HG03175 (cell line): ENCODE measurements around the gene MTCL1.
A peak's percentile ranks its signal among the peaks of the same experiment; 100 is the strongest.

Source experiments
- ATAC-seq: cut with Tn5 transposase; IDR thresholded peaks from one replicate; pipeline ENCODE4 v1.9.1; 2021; ENCODE audit warnings: mild to moderate bottlenecking, moderate library complexity; ENCODE audit not compliant: unreplicated experiment

The MTCL1 gene

DNA sequence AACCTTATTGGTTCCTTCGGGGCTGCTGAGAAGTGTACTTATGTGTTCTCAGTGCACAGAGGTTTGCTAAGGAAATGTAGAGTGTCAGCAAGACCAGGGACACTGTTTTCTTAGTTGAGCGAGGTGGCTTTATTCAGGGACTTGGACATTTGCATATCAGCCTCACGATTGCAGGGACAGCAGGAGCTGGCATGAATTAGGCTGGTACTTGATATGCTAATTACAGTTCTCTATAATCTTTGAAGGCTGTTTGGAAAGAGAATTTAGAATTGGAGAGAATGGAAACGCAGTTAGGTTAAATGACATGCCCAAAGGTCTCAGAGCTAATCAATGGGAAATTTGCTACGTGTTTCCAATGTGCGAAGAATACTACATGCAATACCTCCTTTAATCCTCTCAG is 18.7 kb upstream of the MTCL1 start:
- no peak for ATAC-seq

DNA sequence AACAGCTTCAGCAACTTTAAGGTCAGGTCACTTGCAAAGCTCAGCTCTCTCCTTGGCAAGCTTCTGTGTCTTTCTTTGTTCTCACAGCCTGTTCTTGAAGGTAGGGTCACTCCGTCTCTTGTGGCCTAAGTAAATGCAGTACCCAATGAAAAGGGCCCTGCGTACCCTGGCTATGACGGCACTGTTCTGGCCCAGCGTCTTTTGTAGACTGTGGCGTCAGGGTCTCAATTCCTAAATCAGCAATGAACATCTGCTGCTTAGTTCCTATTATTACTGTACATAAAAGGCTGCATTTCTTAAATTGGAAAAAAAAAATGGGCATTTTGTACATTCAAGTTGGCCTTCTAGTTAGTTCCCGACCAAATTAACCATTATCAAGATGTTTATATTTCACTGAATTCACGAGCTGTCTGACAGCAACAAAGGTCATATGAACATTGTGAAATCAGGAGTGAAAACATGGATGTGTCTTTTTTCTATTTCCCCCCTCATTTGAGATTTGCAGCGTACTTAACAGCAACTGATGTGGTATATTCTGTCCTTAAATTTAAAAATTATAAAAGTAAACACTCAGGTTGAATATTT is 17.0 kb upstream of the MTCL1 start:
- ATAC-seq, result no peak

DNA sequence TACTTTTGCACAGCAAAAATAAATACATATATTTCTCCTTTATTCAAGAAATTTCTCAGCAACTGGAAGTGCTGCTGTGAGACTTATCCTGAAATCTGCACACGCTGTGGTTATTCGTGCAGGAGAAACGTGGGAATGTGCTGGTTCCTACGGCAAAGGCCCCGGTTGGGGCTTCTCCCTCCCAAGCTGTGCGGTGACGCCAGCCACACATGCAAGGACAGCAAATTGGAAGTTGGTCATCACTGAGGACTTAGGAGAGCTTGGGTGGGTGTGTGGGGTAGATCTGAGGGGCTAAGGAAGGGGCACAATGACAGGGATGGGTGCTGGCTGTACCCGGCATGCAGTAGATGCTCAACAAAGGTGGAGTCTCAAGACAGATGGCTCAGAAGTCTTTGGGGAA is 16.5 kb upstream of the MTCL1 start:
- no peak for ATAC-seq

DNA sequence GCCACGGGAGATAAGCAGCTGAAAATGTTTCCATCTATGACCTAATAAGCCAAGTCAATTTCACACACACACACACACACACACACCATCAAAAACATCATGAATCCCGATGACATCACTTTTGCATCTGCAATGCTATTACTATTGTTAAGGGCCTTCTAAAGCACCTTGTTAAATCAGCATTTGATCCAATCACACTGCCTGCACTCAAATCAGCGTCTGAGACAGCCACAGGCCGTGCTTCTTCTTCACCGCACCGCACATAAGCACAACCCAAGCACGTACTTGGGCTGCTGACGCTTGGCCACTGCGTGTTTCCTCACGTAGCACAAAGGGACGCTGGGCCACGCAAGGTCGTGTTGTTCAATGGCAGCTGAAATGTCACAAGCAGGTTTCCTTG is 15.8 kb upstream of the MTCL1 start:
- ATAC-seq, result no peak

DNA sequence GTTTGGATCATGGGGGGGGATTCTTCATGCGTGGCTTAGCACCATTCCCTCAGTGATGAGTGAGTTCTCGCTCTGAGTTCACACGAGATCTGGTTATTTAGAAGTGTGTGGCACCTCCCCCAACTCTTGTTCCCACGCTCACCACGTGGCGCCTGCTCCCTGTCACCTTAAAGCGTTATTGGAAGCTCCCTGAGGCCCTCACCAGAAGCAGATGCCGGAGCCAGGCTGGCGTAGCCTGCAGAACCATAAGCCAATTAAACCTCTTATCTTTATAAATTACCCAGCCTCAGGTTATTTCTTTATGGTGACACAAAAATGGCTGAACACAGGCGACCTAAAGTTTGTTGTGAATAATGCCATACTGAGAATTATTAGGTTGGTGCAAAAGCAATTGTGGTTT is 10.5 kb upstream of the MTCL1 start:
- ATAC-seq, result no peak

DNA sequence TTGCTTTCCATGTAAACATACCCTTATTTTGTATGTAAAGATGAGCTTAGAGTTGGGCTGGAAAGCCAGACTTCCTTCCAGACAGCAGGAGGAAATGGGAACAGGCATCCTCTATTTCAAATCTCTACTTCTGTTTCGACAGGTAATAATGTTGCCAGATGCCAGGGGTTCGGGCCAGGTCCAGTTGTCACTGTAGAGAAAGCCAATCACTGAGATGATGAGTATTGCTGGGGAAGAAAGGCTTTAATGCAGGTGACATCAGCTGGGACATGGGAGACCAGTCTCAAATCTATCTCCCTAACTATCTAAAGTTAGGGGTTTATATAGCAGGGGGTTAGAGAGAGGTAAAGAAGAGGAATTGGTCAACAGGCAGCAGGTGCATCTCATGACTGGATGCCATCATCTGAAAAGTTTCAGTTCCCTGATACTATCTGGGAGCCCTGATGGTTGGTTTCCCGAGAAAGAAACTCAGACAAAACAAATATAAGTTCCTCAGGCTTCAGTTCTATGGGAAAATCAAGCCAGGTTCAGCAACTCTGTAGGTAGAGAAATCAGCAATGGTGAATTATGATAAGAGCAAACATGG is 9.3 kb upstream of the MTCL1 start:
- ATAC-seq, result peak; percentile 56

DNA sequence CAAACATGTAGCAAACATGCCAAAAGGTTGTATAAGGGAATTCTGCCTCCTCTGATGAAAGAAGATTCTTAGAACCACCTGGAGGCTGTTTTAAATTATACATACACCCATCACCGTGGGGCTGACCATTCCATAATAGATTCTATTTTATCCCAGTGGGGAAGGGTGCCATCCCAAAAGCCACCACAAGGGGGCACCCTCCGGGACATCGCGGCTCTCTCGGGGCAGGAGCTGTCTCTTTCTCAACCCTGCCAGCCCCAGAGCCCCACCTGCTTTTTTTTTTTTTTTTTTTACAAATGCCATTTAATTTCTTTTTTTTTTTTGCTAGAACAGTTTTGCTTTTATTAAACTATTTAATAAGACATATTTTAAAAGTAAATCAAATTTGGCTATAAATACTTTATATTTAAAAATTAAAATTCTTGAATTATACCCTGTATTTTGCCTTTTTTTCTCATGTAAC is 8.6 kb upstream of the MTCL1 start:
- ATAC-seq, result no peak

DNA sequence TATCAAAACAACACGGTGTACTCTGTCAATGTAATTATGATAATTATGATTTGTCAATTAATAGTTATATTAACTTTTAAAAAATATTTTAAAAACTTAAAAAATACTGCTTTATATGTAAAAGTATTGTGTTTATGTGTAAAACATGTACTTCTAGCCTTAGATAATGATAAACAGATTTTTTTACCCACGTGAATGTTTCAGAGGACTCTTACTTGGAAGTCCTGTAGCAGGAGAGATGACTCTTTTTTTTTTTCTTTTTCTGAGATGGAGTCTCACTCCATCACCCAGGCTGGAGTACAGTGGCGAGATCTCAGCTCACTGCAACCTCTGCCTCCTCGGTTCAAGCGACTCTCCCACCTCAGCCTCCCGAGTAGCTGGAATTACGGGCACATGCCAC is 6.2 kb upstream of the MTCL1 start:
- no peak for ATAC-seq

DNA sequence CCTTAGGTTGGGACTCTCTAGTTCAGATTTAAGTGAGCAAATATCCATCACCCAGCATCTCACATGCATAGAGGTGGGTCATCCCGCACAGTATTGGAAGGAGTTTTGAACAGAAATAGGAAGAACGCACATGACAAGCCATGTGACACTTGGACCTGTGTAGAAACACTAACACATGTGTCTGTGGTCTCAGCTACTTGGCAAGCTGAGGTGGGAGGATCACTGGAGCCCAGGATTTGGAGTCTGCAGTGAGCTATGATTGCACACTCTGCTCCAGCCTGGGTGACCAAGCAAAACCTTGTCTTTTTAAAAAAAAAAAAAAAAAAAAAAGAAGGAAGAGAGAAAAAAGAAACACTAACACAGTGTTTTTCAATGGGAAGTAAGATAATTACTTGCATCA is 5.4 kb upstream of the MTCL1 start:
- no peak for ATAC-seq

DNA sequence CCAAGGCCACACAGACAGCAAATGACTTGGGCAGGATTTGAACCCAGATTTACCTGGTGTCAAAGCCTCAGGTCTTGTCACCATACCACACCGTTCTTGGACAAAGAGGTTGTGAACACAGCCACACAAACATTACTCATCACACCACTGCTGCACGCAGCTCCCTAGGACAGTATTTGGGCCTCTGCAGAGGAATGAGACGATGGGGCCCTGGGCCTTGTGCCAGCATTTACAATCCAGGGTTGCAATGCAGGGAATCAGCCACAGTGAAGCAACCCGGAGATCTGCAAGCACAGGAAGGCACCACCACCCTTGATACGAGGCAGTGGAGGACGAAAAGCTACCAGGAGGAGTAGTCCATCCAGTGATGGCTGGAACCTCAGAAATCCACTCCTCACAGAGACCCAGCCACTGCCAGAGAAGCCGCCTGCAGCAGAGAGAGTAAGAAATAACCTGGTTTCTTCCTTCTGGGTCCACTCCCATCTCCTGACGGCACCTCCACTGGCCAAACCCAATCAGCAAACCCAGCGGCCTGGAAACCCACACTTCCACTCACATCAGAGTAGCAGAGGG is 3.7 kb upstream of the MTCL1 start:
- ATAC-seq, result no peak

DNA sequence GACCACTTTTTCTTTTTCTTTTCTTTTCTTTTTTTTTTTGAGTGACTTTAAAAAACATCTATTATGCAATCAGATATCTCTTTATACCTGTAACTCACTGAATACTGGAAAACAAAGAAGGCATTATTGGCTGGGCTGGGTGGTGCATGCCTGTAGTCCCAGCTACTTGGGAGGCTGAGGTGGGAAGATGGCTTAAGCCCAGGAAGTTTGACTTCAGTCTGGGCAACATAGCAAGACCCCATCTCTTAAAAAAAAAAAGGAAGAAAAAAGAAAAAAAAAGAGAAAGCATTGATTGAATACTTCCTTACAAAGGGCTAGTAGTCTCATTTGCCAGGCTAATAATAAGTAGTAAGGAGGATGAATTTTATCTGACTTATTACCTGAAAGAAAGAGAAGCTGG is 2.7 kb upstream of the MTCL1 start:
- no peak for ATAC-seq

DNA sequence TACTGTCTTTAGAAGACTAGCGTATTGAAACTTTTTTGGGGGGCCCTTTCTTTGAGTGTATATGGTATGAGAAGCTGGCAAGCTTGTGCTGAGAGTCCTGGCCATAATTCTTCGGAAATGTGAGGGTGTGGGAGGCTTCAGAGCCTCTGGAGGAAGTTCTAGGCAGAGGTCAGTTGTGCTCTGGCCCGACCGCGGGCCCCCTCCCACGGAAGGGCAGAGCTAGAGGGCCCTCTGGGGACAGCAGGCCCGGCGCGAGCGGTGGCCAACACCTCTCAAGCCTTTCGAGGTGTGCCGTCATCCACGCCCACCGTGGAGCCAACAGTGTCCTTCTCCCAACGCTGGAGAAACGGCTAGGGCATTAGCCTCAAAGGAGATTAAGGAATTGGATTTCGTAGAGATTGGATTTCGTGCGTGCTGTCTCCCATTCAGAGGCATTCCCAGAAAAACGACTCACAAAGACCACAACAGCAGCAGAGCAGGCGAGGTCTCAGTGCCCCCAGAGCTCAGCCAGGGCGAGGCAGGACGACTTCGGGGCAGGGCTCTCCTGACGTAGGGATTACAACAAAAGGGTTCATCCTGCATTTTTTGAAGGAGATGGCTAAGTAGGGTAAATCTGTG is 2.2 kb upstream of the MTCL1 start:
- no peak for ATAC-seq

DNA sequence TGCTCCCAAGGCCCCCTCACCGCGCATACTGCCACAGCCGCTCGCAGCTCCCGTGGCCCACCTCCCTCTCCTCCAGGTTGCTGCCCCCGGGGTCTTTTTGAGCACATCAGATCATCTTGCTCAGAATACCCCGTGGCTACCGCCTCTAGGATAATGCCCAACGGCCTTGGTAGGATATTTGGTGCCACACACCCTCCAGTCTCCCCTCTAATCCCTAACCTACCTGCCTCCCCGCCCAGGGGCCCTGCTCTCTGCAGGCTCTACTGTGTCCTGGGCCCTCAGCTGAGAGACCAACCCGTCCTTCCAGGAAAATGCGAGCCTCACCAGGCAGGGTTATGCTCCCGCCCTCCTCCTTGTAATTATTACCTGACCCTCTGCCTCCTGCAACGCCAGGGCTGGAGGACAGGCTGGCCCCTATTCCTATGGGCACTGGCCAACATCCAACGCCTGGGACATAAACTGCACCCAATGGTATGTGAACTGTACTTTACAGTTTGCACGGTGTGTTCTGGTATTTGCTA is 1.5 kb upstream of the MTCL1 start:
- no peak for ATAC-seq

DNA sequence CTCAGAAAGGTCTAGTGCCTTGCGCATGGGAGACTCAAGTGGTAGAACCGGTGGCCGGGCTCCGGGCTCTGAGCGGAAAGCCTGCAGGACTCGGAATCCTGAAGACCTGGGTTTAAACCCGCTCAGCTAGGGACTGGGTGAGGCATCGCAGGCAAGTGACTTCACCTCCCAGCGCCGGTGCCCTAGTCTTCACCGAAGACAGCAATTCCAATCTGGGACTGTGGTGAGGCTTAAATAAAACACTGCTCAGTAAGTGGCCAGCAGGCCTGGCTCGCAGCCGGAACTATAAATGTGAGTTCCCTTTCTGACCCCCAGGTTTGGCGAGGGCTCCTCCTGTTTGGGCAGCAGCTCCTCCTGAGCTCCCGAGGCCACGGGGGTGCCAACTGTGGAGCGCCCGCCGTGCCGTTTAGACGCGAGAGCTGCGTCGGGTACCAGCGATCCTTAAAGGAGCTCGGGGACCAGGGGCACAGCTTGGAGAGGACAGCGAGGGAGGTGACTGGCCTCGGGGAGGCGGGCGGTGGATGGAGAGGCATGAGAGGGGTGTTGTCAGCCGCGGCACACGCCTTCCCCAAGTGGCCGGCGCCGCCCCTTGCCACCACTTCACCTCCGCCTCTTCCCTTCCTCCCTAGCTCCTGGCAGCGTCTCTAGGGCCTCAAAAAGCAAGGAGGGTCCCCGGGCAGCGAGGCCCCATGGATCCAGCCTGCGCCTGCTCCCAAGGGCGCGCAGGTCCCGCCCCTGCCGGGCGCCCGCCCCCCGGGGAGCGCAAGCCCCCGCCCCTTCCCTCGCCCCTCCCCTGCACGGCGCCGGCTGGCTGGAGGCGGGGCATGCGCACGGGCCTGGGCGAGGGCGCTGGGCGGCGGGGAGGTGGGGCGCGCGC is 757 bp upstream of the MTCL1 start:
- peak; percentile 83 for ATAC-seq

DNA sequence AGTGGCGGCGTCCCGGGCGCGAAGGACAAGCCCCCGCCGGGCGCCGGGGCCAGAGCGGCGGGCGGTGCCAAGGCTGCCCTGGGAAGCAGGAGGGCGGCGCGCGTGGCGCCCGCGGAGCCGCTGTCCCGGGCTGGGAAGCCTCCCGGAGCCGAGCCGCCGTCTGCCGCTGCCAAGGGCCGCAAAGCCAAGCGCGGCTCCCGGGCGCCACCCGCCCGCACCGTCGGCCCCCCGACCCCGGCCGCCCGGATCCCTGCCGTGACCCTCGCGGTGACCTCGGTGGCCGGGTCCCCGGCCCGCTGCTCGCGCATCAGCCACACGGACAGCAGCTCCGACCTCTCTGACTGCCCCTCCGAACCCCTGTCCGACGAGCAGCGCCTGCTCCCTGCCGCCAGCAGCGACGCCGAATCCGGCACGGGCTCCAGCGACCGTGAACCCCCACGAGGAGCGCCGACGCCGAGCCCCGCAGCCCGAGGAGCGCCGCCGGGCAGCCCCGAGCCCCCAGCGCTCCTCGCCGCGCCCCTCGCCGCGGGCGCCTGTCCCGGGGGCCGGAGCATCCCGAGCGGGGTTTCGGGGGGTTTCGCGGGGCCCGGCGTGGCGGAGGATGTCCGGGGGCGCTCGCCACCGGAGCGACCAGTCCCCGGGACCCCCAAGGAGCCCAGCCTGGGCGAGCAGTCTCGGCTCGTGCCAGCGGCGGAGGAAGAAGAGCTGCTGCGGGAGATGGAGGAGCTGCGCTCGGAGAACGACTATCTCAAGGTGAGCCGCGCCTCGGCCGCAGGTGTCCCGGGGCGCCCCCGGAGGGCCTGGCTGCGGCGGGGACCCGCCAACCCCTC is 820 bp downstream of the MTCL1 start:
- peak; percentile 6 for ATAC-seq

DNA sequence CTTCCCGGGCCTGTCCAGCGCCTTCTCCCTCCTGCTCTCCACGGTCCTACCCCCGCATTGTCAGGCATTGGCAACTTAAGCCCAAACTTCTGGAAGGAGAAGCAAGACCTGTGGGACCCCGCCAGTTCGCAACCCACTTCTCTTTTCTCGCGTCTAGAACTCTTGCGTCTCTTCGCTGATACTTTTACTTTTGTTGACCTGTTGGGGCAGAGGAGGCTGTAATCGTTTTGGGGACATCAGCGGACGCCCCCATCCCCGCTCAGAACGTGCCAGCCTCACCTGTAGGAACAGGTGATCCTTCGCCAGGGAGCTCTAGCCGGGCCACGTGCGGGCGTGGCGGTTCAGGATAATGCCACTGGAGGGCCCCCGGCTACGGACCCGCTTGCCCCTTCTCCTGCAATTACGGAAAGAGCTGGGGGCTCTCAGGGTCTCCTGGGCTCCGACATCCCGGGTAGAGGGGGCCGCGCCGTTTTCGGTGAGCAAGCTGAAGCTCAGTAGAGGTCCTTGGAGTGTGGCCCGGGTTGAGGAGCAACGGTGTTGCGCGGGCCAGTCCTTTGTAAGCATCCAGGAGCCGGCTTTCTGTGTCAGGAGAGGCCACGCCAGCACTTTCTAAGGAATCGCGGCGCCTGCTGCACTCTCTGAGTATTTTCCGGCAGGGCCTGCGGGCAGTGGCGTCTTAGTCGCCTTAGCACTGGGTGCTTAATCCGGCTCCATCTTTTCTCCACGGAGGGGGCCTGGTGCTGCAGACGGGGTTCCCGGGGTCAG is 1.6 kb downstream of the MTCL1 start:
- ATAC-seq, result no peak

DNA sequence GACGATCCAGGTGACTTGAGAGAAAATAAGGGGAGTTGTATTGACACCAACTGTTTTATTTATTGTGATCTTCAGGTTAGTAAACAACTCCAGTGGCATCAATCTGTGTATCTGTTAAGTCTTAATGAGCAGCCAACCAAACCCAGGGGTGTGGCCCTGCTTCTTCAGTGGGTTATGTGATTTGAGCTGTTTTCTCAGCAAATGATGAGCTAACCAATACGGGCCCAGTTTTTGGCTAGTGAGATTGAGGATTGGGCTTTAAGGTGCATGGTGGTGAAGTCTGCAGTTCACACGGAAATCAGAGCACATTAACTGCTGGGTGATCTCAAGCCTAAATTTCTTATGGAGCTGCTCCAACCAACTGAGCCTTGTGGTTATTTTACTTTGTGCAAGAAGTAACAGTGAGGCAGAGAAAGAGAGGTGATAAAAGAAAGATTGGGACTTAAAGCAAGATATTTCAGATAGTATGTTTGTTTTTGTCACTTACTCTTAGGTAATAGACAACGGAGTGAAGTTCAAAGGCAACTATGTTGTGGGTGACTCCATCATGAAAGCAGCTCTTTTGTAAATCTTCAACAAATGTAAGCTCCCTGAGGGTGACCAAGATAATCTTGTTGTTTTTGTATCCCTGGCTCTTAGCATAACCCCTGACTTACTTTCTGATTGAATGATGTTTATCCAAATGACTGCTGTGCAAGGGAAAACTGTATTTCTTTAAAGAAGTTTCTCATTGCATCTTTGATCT is 2.4 kb downstream of the MTCL1 start:
- ATAC-seq, result no peak

DNA sequence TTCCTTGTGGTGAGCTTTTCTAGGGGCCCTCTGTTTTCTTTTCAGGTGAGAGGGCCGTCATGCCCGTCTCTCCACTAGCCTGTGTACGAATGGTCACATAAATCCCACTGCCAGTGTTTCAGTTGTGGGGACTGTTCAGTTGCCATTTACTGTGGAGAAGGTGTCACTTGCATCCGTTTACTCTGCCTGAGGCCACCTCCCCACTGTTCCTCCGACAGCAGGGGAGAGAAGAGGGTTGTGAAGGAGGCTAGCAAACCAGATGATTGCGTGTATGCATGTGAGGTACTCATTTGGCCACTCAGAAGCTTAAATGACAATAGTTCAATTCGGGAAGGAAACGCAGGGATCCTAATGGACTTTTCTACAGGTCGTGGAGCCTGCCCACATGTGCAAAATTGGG is 3.3 kb downstream of the MTCL1 start:
- ATAC-seq, result no peak
